ENCODE measurements around the gene POT1. TPM values are rescaled to one million over a fixed set of nuclear protein-coding genes. Genes with fewer than 3 reads are reported as not detected.
A peak's percentile ranks its signal among the peaks of the same experiment; 100 is the strongest.
"Not testable (repeated sequence)": the region's sequence is repeated elsewhere in the genome, so short reads cannot be mapped to it uniquely, and the experiment has no call there.

Gene POT1, protein sequence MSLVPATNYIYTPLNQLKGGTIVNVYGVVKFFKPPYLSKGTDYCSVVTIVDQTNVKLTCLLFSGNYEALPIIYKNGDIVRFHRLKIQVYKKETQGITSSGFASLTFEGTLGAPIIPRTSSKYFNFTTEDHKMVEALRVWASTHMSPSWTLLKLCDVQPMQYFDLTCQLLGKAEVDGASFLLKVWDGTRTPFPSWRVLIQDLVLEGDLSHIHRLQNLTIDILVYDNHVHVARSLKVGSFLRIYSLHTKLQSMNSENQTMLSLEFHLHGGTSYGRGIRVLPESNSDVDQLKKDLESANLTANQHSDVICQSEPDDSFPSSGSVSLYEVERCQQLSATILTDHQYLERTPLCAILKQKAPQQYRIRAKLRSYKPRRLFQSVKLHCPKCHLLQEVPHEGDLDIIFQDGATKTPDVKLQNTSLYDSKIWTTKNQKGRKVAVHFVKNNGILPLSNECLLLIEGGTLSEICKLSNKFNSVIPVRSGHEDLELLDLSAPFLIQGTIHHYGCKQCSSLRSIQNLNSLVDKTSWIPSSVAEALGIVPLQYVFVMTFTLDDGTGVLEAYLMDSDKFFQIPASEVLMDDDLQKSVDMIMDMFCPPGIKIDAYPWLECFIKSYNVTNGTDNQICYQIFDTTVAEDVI
- total RNA-seq (10 to 100 TPM; 15.4 to 19.3 TPM), total RNA-seq (24.8 to 30.8 reads per million in 2 donors)

GRCh38 chr7:124929467-124930172 lies at the start of gene POT1:
Gene POT1, minus strand, starts transcription at chr7:124929825. Its CDS starts 32,652 bp downstream, at chr7:124897173.
- no peaks in the 10 kb centered on the region for H3K27me3 Mint-ChIP-seq
- DNase-seq (peak; percentile 93 to 95 (median 93)), ATAC-seq (peak; percentile 98)
- no peaks in the 10 kb centered on the region for H3K9me3 ChIP-seq (ENCODE audit: control insufficient read depth, low read length, poor library complexity, severe bottlenecking)
- H3K4me3 Mint-ChIP-seq, result peak within 1 kb of the TSS; percentile 97
- H3K4me1 Mint-ChIP-seq, result peaks cover 38% of the 10 kb centered on the region
- H3K36me3 Mint-ChIP-seq (ENCODE audit: low read depth), result peaks cover 6% of the 10 kb centered on the region
- peak within 1 kb of the TSS; percentile 97 for H3K27ac Mint-ChIP-seq

DNA sequence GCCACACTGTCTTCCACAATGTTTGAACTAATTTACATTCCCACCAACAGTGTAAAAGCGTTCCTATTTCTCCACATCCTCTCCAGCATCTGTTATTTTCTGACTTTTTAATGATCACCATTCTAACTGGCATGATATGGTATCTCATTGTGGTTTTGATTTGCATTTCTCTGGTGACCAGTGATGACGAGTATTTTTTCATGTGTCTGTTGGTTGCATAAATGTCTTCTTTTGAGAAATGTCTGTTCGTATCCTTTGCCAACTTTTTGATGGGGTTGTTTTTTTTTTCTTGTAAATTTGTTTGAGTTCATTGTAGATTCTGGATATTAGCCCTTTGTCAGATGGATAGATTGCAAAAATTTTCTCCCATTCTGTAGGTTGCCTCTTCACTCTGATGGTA lies 45.5 kb upstream of the POT1 start:
- not testable (repeated sequence) for ATAC-seq; H3K4me3 Mint-ChIP-seq; H3K27me3 Mint-ChIP-seq; H3K27ac Mint-ChIP-seq; H3K4me1 Mint-ChIP-seq; H3K9me3 ChIP-seq (ENCODE audit: control insufficient read depth, low read length, poor library complexity, severe bottlenecking); DNase-seq; H3K36me3 Mint-ChIP-seq (ENCODE audit: low read depth)

DNA sequence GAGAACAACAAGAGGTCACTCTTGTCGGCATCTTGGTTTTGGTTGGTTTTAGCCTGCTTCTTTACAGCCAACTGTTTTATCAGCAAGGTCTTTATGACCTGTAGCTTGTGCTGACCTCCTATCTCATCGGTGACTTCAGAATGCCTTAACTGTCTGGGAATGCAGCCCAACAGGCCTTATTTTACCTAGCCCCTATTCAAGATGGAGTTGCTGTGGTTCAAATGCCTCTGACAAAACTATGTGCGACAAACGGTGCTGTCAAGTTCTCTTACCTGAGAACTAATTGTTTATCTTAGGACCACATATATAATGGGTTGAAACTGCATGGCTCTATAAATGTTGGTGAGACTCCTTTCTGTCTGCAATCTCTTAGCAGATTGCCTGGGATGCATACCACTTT lies 35.9 kb upstream of the POT1 start:
- Mint-ChIP-seq H3K27me3 (no peaks in the 10 kb centered on the region), H3K4me1 (no peaks in the 10 kb centered on the region), H3K4me3 (no peak overlapping the region), H3K36me3 (ENCODE audit: low read depth) (no peaks in the 10 kb centered on the region), H3K27ac (no peak overlapping the region)
- H3K9me3 ChIP-seq (ENCODE audit: control insufficient read depth, low read length, poor library complexity, severe bottlenecking), result no peaks in the 10 kb centered on the region
- no peak for ATAC-seq
- no peak for DNase-seq

GRCh38 chr7:124959676-124960075 lies 30.1 kb upstream of the POT1 start:
- H3K4me1 Mint-ChIP-seq, result no peaks in the 10 kb centered on the region
- no peaks in the 10 kb centered on the region for H3K27me3 Mint-ChIP-seq
- peaks cover 3% of the 10 kb centered on the region for H3K36me3 Mint-ChIP-seq (ENCODE audit: low read depth)
- ATAC-seq (no peak), DNase-seq (no peak)
- H3K4me3 Mint-ChIP-seq, result no peak overlapping the region
- no peak overlapping the region for H3K27ac Mint-ChIP-seq
- no peaks in the 10 kb centered on the region for H3K9me3 ChIP-seq (ENCODE audit: control insufficient read depth, low read length, poor library complexity, severe bottlenecking)

GRCh38 chr7:124957952-124958351 lies 28.3 kb upstream of the POT1 start:
- not testable (repeated sequence) for ATAC-seq; H3K36me3 Mint-ChIP-seq (ENCODE audit: low read depth); H3K9me3 ChIP-seq (ENCODE audit: control insufficient read depth, low read length, poor library complexity, severe bottlenecking); DNase-seq; H3K27me3 Mint-ChIP-seq; H3K4me3 Mint-ChIP-seq; H3K27ac Mint-ChIP-seq; H3K4me1 Mint-ChIP-seq

GRCh38 chr7:124956160-124956559 lies 26.5 kb upstream of the POT1 start:
- Mint-ChIP-seq H3K27ac (no peak overlapping the region), H3K36me3 (ENCODE audit: low read depth) (peaks cover 3% of the 10 kb centered on the region), H3K4me3 (no peak overlapping the region), H3K4me1 (no peaks in the 10 kb centered on the region), H3K27me3 (no peaks in the 10 kb centered on the region)
- no peaks in the 10 kb centered on the region for H3K9me3 ChIP-seq (ENCODE audit: control insufficient read depth, low read length, poor library complexity, severe bottlenecking)
- ATAC-seq (no peak), DNase-seq (no peak)

- H3K36me3 Mint-ChIP-seq (ENCODE audit: low read depth), result peaks cover 3% of the 10 kb centered on the region
These were observed 25.2 kb upstream of the POT1 start for GRCh38 chr7:124954790-124955189.

DNA sequence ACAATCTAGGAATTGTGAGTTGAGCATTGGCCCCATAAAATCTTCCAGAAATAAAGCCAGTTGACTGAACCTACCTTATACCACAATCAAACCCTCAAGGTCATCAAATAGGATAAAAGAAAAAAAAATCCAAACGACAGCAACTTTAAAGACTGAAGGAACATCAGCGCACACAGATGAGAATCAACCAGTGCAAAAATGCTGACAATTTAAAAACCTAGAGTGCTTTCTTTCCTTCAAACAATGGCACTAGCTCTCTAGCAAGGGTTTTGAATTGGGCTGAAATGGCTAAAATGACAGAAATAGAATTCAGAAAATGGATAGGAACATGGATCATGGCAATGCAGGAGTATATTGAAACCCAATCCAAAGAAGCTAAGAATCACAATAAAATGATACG lies 16.1 kb upstream of the POT1 start:
- no peak for ATAC-seq
- DNase-seq, result no peak
- no peaks in the 10 kb centered on the region for H3K27me3 Mint-ChIP-seq
- H3K9me3 ChIP-seq (ENCODE audit: control insufficient read depth, low read length, poor library complexity, severe bottlenecking), result peaks cover 3% of the 10 kb centered on the region
- no peak overlapping the region for H3K27ac Mint-ChIP-seq
- H3K4me3 Mint-ChIP-seq, result no peak overlapping the region
- peaks cover 6% of the 10 kb centered on the region for H3K36me3 Mint-ChIP-seq (ENCODE audit: low read depth)
- H3K4me1 Mint-ChIP-seq, result no peaks in the 10 kb centered on the region

More at GRCh38 chr7:124954790-124955189, 25.2 kb upstream of the POT1 start:
- no peak overlapping the region for H3K27ac Mint-ChIP-seq
- DNase-seq (no peak), ATAC-seq (no peak)
- H3K9me3 ChIP-seq (ENCODE audit: control insufficient read depth, low read length, poor library complexity, severe bottlenecking), result no peaks in the 10 kb centered on the region
- H3K27me3 Mint-ChIP-seq, result no peaks in the 10 kb centered on the region
- H3K4me3 Mint-ChIP-seq, result no peak overlapping the region
- no peaks in the 10 kb centered on the region for H3K4me1 Mint-ChIP-seq

- no peak for DNase-seq
These were observed 13.8 kb upstream of the POT1 start for GRCh38 chr7:124943472-124943871.

DNA sequence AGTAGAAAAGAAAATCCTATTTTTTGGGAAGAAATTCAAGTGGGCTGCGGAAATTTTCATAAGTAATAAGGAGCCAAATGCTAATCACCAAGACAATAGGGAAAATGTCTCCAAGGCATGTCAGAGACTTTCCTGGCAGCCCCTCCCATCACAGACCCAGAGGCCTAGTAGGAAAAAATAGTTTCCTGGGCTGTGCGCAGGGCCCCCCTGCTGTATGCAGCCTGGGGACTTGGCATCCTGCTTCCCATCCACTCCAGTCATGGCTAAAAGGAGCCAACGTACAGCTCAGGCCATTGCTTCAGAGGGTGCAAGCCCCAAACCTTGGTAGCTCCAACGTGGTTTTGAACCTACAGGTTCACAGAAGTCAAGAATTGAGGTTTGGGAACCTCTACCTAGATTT lies 12.8 kb upstream of the POT1 start:
- DNase-seq (no peak), ATAC-seq (no peak)
- Mint-ChIP-seq H3K4me1 (no peaks in the 10 kb centered on the region), H3K27me3 (no peaks in the 10 kb centered on the region), H3K27ac (no peak overlapping the region), H3K36me3 (ENCODE audit: low read depth) (peaks cover 6% of the 10 kb centered on the region), H3K4me3 (no peak overlapping the region)
- peaks cover 3% of the 10 kb centered on the region for H3K9me3 ChIP-seq (ENCODE audit: control insufficient read depth, low read length, poor library complexity, severe bottlenecking)

More at GRCh38 chr7:124943472-124943871, 13.8 kb upstream of the POT1 start:
- no peak for ATAC-seq
- H3K36me3 Mint-ChIP-seq (ENCODE audit: low read depth), result peaks cover 6% of the 10 kb centered on the region
- H3K4me1 Mint-ChIP-seq, result no peaks in the 10 kb centered on the region
- H3K27me3 Mint-ChIP-seq, result no peaks in the 10 kb centered on the region
- H3K4me3 Mint-ChIP-seq, result no peak overlapping the region
- H3K9me3 ChIP-seq (ENCODE audit: control insufficient read depth, low read length, poor library complexity, severe bottlenecking), result peaks cover 3% of the 10 kb centered on the region
- H3K27ac Mint-ChIP-seq, result no peak overlapping the region

DNA sequence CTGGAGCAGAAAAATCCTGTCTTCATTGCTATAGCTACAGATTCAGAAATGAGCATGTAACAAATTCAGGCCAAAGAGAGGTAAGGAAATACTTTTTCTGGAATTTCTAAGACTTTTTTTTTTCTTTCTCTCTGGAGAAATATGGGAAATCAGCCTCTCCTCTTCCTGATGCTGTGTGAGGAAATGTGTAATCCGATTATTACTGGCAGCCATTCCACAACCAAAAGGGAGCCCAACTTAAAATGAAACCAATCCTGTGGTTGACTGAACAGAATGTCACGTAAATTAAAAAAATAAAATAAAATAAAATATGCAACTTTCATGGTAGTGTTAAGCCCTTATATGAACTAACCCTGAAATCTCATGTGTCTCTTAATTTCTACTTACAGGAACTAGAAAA lies 10.7 kb upstream of the POT1 start:
- Mint-ChIP-seq H3K36me3 (ENCODE audit: low read depth) (peaks cover 6% of the 10 kb centered on the region), H3K27me3 (no peaks in the 10 kb centered on the region), H3K4me1 (no peaks in the 10 kb centered on the region), H3K4me3 (no peak overlapping the region), H3K27ac (no peak overlapping the region)
- no peak for DNase-seq
- H3K9me3 ChIP-seq (ENCODE audit: control insufficient read depth, low read length, poor library complexity, severe bottlenecking), result no peaks in the 10 kb centered on the region
- ATAC-seq, result no peak

- no peaks in the 10 kb centered on the region for H3K27me3 Mint-ChIP-seq
- H3K4me3 Mint-ChIP-seq, result no peak overlapping the region
- peaks cover 3% of the 10 kb centered on the region for H3K36me3 Mint-ChIP-seq (ENCODE audit: low read depth)
- no peaks in the 10 kb centered on the region for H3K4me1 Mint-ChIP-seq
- no peaks in the 10 kb centered on the region for H3K9me3 ChIP-seq (ENCODE audit: control insufficient read depth, low read length, poor library complexity, severe bottlenecking)
- ATAC-seq, result no peak
- no peak for DNase-seq
- no peak overlapping the region for H3K27ac Mint-ChIP-seq
These were observed 8.5 kb upstream of the POT1 start for GRCh38 chr7:124938128-124938527.

- Mint-ChIP-seq H3K36me3 (ENCODE audit: low read depth) (peaks cover 3% of the 10 kb centered on the region), H3K27ac (no peak overlapping the region), H3K27me3 (no peaks in the 10 kb centered on the region), H3K4me1 (no peaks in the 10 kb centered on the region), H3K4me3 (no peak overlapping the region)
- H3K9me3 ChIP-seq (ENCODE audit: control insufficient read depth, low read length, poor library complexity, severe bottlenecking), result no peaks in the 10 kb centered on the region
- DNase-seq (no peak), ATAC-seq (no peak)
These were observed 7.5 kb upstream of the POT1 start for GRCh38 chr7:124937076-124937475.

All from T-helper 17 cell (primary cell).